C4-2B (cell line): ENCODE measurements around the gene TMEM50A.
A peak's percentile ranks its signal among the peaks of the same experiment; 100 is the strongest.
"Not testable (repeated sequence)": the region's sequence is repeated elsewhere in the genome, so short reads cannot be mapped to it uniquely, and the experiment has no call there.

Experiments
- ZFX ChIP-seq: fragments of 450-650 bp; IDR thresholded peaks from 2 replicates; pipeline ENCODE4 v1.6.1; 2017
- TF ChIP-seq, protein P1 (sequence below): fragments of 450-650 bp; conservative IDR thresholded peaks from 2 replicates; pipeline ENCODE4 v1.5.1; 2017; ENCODE audit warnings: mild to moderate bottlenecking

DNA sequence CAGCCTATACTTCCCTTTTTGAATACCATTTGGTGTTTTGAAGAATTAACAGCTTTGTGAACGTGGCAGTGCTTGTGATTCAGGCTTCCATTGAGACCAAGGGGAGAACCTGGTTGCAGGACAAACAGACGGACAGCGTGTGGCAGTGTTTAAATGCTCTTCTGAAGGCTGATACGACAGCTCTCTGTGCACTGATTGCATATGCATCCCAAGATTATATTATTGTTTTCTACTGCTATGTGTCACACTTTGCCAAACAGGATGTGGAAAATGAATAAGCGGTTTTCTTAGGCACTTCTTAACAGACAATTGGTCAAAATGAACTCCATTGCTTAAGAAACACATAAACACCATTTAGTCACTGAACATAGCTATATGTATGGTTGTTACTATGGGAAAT is 8.2 kb upstream of the TMEM50A start:
- TF ChIP-seq, protein P1, sequence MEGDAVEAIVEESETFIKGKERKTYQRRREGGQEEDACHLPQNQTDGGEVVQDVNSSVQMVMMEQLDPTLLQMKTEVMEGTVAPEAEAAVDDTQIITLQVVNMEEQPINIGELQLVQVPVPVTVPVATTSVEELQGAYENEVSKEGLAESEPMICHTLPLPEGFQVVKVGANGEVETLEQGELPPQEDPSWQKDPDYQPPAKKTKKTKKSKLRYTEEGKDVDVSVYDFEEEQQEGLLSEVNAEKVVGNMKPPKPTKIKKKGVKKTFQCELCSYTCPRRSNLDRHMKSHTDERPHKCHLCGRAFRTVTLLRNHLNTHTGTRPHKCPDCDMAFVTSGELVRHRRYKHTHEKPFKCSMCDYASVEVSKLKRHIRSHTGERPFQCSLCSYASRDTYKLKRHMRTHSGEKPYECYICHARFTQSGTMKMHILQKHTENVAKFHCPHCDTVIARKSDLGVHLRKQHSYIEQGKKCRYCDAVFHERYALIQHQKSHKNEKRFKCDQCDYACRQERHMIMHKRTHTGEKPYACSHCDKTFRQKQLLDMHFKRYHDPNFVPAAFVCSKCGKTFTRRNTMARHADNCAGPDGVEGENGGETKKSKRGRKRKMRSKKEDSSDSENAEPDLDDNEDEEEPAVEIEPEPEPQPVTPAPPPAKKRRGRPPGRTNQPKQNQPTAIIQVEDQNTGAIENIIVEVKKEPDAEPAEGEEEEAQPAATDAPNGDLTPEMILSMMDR = peak; percentile 29
- not testable (repeated sequence) for TF ChIP-seq ZFX
